Stimulated activated naive CD8-positive, alpha-beta T cell treated with anti-CD3 and anti-CD28 coated beads, Interleukin-15, amount 100 ng/mL, for 72 hours (primary cell): ENCODE measurements around the gene SEMA3B.
A peak's percentile ranks its signal among the peaks of the same experiment; 100 is the strongest.

Source experiments
- ATAC-seq: fragments of 150-1000 bp; cut with Tn5 transposase; 2 replicates; pipeline ENCODE4 v1.10.0; 2021; ENCODE audit warnings: mild to moderate bottlenecking, moderate library complexity
- DNase-seq, 2 donors: peaks; one replicate each; pipeline ENCODE4 v3.0.0; 2021 to 2022
- H3K27ac Mint-ChIP-seq, 2 donors: one replicate each; pipeline ENCODE4 v1.8.0; 2022; ENCODE audit warnings: mild to moderate bottlenecking in 2 of 2, mixed read lengths in 2 of 2, moderate library complexity in 2 of 2
- H3K27me3 Mint-ChIP-seq: one replicate; pipeline ENCODE4 v1.8.0; 2022; ENCODE audit warnings: mixed read lengths
- H3K4me1 Mint-ChIP-seq: one replicate; pipeline ENCODE4 v1.8.0; 2022; ENCODE audit warnings: mild to moderate bottlenecking, mixed read lengths
- H3K4me3 Mint-ChIP-seq, 2 donors: one replicate each; pipeline ENCODE4 v1.8.0; 2022; ENCODE audit warnings: mild to moderate bottlenecking in 2 of 2, mixed read lengths in 2 of 2, moderate library complexity in 1 of 2
- H3K9me3 Mint-ChIP-seq, 2 donors: one replicate each; pipeline ENCODE4 v1.8.0; 2022; ENCODE audit warnings: mixed read lengths in 2 of 2

Gene SEMA3B

DNA sequence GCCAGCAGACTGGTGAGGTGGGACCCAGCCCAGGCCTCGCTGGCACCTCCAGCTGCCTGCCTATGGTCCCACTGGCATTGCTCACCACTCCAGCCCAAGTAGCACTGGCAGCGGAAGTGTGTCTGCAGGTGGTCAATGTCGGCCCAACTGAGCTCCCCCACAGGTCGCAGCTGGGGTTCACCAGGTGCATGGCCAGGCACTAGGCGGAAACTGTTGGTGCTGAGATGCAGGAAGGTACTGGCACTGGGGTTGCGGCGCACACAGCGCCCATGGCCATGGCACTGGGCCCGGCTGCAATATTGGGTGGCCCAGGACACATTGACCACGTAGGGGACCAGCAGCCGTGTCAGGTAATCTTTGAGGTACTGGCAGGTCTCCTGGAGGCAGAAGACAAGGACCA lies 49.2 kb downstream of the SEMA3B start:
- no peaks in the 10 kb centered on the region for H3K27me3 Mint-ChIP-seq
- H3K4me1 Mint-ChIP-seq = peaks cover 66% of the 10 kb centered on the region
- DNase-seq = no peak
- H3K27ac Mint-ChIP-seq = no peak overlapping the region
- no peak overlapping the region for H3K4me3 Mint-ChIP-seq
- H3K9me3 Mint-ChIP-seq = no peaks in the 10 kb centered on the region
- no peak for ATAC-seq

DNA sequence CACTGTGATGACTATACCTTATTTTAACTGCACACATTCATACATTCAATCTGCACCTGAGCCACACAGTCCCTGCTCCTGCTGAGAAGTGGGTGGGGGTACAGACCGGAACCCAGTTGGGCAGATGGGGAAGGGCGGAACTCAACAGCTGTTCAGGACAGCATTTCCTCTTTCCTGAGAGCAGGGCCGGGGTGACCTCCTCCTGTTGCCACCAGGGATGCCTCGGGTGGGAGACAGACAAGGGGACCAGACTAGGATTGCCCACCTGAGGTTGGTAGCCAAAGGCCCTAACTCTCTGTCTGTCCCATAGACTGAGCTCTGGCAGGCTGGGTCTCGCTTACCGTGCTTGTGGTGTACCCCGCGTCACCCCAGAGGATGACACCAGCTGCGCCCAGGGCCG lies 49.7 kb downstream of the SEMA3B start:
- Mint-ChIP-seq H3K27me3 (no peaks in the 10 kb centered on the region), H3K4me1 (peaks cover 71% of the 10 kb centered on the region), H3K4me3 (no peak overlapping the region), H3K9me3 (no peaks in the 10 kb centered on the region), H3K27ac (no peak overlapping the region)
- no peak for DNase-seq
- ATAC-seq = no peak

DNA sequence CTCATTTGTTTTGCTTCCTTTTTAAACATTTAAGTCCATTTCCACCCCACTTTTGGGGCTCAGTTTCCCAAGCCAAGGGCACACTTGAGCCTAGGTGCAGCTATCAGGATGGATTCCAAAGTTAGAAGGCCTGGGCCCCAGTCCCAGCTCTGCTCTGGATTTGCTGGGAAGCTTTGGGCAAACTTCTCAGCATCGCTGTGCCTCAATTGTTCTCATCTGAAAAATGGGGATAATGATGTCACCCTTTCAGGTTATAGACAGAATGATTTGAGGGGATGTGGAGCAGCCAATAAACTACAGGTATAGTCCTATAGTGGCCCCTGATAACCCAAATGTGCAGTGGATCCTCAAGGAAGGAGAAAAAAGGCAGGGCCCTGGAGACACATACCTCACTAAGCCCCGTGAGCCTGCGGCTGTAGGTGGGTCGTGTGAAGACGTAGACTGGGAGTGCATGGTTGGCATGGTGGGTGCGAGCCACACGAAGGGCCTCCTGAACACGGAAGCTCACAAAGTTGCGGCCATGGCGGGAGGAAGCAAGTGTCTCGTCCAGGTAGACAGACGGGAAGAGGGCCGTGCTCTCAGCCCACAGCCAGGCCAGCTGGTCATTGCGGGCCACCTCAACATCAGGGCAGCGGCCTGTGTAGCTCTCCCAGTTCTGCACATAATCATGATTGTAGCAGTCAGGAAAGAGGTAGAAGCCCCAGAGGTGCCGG lies 50.4 kb downstream of the SEMA3B start:
- ATAC-seq (no peak), DNase-seq (no peak)
- Mint-ChIP-seq H3K4me3 (no peak overlapping the region), H3K27ac (no peak overlapping the region), H3K9me3 (no peaks in the 10 kb centered on the region), H3K4me1 (peaks cover 77% of the 10 kb centered on the region), H3K27me3 (no peaks in the 10 kb centered on the region)

DNA sequence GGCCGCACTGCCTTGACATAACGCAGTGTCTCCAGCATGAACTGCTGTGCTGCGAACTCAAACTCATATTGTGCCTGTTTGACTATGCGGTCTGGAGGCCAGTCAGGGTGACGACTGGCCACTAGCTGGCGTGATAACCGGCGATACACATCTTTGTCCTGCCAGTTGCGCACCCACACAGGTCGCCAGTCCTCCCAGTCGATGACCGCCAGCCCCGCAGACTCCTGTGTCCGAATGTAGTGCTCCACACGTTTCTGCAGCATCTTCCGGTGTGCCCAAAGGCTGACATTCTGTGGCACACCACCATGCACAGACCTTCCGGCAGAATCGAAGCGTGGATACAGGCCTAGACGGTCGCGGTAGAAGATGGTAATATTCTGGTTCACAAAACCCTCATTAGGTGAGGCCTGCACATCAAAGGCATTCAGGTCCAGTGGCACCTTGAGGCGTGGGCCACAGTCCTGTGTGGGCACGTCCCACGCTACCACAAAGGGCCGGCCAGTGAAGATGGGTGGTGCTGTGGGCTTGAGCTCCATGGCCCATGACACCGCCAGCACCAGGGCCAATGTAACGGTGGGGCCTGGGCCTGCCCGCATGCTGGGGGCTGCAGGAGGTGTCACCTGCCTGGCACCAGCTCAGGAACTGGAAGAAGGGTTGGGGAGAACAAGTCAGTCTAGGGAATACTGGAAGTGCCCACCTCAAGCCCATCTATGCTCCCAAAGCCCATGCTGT lies 51.1 kb downstream of the SEMA3B start:
- peak overlapping the region; percentile 83 to 91 for H3K4me3 Mint-ChIP-seq
- H3K9me3 Mint-ChIP-seq = no peaks in the 10 kb centered on the region
- no peaks in the 10 kb centered on the region for H3K27me3 Mint-ChIP-seq
- ATAC-seq (no peak), DNase-seq (no peak)
- peaks cover 82% of the 10 kb centered on the region for H3K4me1 Mint-ChIP-seq
- H3K27ac Mint-ChIP-seq = no peak overlapping the region

DNA sequence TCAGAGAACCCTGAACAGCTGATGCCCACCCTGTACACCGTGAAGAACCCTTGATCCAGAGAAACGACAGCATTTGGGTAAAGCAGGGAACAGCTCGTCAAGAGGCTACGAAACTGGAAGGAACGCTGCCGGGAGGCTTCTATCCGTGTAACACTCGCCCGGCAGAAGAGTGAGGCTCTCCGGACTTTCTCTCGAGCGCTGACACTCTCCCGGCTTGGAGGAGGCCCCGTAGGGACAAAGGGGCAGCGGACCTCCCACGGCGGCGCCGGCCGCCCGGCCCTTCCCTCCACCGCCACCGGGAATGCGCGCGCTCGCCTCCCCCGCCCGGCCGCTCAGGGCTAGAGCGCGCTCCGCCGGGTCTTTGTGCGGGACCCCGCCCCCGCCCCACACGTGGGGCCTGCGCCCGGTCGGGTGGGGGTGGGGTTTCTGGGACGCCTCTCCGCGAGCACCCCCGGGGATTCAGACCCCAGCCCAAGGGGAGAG lies 51.9 kb downstream of the SEMA3B start:
- H3K4me1 Mint-ChIP-seq = peaks cover 79% of the 10 kb centered on the region
- peak overlapping the region; percentile 53 to 85 for H3K27ac Mint-ChIP-seq

DNA sequence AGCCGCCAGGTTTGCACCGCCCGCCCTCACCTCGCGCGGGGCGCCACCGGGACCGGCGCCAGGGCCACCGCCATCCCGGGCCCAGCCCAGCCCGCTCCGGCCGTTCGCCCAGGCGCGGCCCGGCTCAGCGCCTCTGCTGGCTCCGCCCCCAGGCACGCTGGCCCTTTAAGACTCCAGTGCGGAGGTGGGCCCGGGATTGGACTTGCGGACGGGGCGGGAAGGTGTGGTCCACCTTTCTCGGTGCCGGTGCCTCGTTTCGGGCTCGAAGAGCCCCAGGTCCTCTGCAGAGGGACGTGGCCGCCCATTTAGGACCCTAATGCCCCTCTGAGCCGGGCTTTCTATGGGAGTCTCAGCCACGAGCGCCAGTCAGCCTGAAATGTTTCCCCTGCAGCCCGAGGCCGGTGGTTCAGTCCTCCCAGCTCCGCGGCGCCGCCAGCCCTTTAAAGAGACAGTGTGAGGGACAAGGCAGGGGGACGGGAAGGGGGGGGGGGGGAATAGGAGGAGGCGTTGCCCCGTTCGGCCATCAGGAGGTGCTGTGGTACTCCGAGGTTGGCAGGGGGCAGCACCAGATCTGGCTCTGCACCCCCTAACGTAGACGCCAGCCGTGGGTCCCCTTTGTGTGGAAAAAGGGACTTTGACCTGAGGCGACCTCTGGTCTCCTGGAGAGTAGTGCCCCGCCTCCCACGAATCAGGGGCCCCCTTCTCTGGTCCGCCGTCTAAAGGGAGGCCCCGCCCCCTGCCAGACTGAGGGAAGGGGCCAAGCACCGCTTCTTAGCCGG lies 52.6 kb downstream of the SEMA3B start:
- ATAC-seq = peak; percentile 79
- Mint-ChIP-seq H3K27ac (peak overlapping the region; percentile 99 to 100), H3K4me3 (peak overlapping the region; percentile 83 to 85), H3K4me1 (peaks cover 78% of the 10 kb centered on the region), H3K9me3 (no peaks in the 10 kb centered on the region), H3K27me3 (no peaks in the 10 kb centered on the region)
- peak; percentile 84 to 86 for DNase-seq

More for the DNA sequence above, 51.9 kb downstream of the SEMA3B start:
- Mint-ChIP-seq H3K4me3 (peak overlapping the region; percentile 83 to 91), H3K9me3 (no peaks in the 10 kb centered on the region), H3K27me3 (no peaks in the 10 kb centered on the region)
- ATAC-seq = peak; percentile 62
- no peak for DNase-seq

DNA sequence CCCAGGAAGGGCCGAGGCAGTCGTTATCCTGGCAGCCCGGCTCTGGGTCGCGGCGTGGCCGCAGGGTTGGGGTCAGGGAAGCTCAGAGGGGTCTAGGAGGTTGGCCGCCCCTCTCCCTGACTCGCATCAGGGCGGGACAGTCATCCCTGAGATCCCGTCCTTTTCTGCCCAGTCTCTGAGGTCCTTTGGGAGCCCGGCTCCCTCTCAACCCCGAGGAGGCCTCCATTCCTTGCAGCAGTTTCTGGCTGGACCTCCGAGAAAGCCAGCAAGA lies 53.1 kb downstream of the SEMA3B start:
- H3K27me3 Mint-ChIP-seq = no peaks in the 10 kb centered on the region
- DNase-seq = no peak
- no peak for ATAC-seq
- H3K9me3 Mint-ChIP-seq = no peaks in the 10 kb centered on the region
- H3K4me3 Mint-ChIP-seq = peak overlapping the region; percentile 83 to 85
- H3K27ac Mint-ChIP-seq = peak overlapping the region; percentile 65 to 100
- H3K4me1 Mint-ChIP-seq = peaks cover 78% of the 10 kb centered on the region

DNA sequence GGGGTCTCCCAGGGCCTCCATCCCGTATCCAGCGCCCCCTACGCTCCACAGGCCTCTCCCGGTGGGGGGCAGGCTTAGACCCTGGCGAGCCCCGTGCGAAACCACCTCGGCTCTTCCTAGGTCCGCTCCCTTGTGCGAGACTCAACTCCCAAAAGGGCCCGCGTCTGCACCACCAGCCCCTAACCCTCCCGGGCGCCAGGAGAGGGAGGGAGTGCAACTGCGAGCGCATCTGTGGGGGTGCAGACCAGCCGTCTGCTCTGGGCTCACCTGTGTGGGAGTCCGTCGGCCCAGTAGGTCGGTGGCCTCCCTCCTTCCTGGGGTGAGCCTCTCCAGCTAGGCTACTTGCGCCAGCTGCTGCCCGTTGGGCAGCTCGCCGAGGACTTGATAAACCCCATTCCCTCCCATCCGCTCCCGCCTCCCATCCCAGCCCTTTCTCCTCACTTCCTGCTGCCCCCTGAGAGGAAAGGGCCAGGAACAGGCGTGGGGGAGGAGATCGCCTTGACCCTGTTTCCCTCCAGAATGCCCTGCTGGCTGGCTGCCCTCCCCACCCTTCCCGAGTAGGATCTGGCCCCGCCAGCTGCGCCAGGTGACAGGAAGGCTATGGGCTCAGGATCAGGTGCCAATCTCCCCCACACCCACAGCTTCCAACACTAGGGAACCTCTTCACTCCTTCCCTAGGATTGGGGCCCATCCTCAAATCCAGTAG lies 53.6 kb downstream of the SEMA3B start, which contains the start of gene HYAL2:
Gene HYAL2 (minus strand): TSS at position 360 of the 706 bp plus-strand sequence. CDS start 2,256 bp downstream, outside the sequence.
- no peaks in the 10 kb centered on the region for H3K27me3 Mint-ChIP-seq
- ATAC-seq (no peak), DNase-seq (no peak)
- H3K9me3 Mint-ChIP-seq = no peaks in the 10 kb centered on the region
- peaks cover 78% of the 10 kb centered on the region for H3K4me1 Mint-ChIP-seq
- peak within 1 kb of the TSS; percentile 99 to 100 for H3K27ac Mint-ChIP-seq
- H3K4me3 Mint-ChIP-seq = peak within 1 kb of the TSS; percentile 83 to 85

DNA sequence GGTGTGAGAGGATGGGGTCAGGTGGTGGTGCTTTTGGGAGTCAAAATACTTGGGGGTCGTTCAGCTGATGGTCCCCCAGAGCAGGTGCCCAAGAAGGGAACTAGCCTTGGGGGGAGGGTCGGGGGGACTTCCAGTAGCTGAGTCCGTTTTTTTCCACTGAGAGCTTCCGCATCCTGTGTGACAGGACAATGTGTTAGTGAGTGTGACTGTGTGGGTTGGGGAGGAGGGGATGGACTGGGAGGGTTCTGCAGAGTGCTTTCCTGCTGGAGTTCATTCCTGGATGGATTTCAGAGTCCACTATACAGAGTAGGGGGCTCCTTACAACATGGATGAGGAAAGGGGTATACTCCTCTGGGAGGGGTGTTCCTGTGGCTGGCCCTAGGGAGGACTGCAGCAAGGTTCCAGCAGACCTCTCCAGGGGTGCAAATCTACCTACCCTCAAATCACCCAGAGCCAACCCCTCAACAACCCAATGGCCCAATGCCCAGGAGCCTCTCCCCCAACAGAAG lies 54.2 kb downstream of the SEMA3B start:
- peak overlapping the region in 1 of 2 donors; percentile 52 for H3K27ac Mint-ChIP-seq
- peaks cover 75% of the 10 kb centered on the region for H3K4me1 Mint-ChIP-seq
- H3K9me3 Mint-ChIP-seq = no peaks in the 10 kb centered on the region
- no peaks in the 10 kb centered on the region for H3K27me3 Mint-ChIP-seq
- H3K4me3 Mint-ChIP-seq = no peak overlapping the region
- ATAC-seq = no peak
- no peak for DNase-seq

DNA sequence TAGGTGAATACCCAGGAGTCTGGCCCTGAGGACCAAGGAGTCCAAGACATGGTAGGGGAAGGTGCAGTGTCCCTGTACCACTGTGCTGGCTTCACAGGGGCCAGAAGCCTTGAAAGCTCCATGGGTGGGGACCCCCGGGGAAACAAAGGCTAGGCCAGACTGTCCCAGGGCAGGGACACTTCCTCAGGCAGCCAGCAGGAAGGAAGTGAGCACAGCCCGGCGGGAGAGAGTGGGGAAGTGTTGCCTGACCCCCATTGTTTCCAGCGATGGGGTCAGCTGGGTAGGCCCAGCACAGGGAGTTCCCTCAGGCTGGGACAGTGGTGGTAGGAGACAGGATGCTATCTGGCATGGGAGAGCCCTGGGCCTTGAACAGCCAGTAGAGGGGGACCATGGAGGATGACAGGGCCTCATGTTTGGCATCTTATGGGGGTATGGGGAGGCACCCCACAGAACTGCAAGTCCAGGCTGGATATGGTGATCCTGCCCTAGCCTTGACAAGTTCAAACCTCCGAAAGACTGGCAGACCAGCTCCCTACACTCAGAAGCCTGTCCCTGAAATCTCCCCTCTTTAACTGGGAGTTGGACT lies 54.8 kb downstream of the SEMA3B start:
- DNase-seq (no peak), ATAC-seq (no peak)
- Mint-ChIP-seq H3K4me1 (peaks cover 70% of the 10 kb centered on the region), H3K27me3 (no peaks in the 10 kb centered on the region), H3K27ac (peak overlapping the region in 1 of 2 donors; percentile 52), H3K4me3 (no peak overlapping the region), H3K9me3 (no peaks in the 10 kb centered on the region)

DNA sequence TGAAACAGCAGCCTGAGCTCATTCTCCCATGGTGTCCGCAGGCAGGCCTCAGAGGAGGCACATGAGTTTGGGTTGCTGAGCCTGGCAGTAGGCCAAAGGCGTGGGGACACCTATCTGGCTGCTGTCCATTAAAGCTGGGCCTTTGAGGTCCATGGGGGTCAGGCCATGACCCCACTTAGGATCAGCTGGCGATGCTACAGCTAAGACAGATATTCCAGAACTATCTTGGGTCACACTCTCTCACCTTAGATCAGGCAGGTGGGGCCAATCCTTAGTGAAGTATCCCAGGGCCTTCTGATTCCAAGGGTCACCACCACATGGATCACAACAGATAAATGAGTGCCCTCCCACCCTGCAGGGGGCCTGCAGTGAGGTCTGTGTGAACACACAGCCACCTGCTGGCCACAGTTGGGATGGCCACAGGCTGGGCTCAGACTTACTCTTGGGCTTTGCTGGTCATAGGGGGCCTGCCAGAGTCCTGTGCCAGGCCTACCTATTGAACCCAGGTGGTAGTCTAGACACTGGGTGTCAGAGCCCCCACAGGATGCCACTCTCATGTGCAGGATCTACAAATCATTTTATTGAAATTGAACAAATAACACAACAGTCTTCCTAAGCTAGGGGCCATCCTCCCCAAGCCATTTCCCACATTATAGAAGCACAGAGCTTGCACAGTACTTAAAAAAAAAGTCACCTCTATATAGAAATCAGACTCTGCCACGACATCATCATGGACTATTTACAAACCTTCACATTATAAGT lies 55.6 kb downstream of the SEMA3B start:
- no peaks in the 10 kb centered on the region for H3K9me3 Mint-ChIP-seq
- ATAC-seq = peak; percentile 48
- no peak overlapping the region for H3K27ac Mint-ChIP-seq
- H3K27me3 Mint-ChIP-seq = no peaks in the 10 kb centered on the region
- no peak overlapping the region for H3K4me3 Mint-ChIP-seq
- peak; percentile 68 to 71 for DNase-seq
- H3K4me1 Mint-ChIP-seq = peaks cover 65% of the 10 kb centered on the region

DNA sequence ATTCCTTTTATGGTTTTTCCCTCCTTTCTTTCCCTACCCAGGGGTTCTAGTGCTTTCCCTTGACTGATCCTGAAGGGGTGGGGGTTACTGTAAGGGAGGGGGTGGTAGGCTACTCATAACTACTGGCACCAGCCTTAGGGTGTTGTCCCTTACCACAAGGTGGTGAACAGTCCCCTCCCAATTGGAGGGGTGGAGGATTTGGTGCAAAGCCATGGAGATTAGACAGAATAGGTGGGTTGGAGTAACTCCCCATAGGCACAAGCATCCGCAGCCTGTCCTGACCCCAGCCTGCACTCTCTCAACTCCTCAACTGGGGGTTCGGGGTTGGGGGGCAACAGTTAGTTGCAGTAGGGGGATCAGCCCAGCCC lies 56.1 kb downstream of the SEMA3B start:
- Mint-ChIP-seq H3K27ac (peak overlapping the region in 1 of 2 donors; percentile 3), H3K9me3 (no peaks in the 10 kb centered on the region), H3K27me3 (no peaks in the 10 kb centered on the region), H3K4me3 (no peak overlapping the region), H3K4me1 (peaks cover 65% of the 10 kb centered on the region)
- DNase-seq (no peak), ATAC-seq (no peak)

DNA sequence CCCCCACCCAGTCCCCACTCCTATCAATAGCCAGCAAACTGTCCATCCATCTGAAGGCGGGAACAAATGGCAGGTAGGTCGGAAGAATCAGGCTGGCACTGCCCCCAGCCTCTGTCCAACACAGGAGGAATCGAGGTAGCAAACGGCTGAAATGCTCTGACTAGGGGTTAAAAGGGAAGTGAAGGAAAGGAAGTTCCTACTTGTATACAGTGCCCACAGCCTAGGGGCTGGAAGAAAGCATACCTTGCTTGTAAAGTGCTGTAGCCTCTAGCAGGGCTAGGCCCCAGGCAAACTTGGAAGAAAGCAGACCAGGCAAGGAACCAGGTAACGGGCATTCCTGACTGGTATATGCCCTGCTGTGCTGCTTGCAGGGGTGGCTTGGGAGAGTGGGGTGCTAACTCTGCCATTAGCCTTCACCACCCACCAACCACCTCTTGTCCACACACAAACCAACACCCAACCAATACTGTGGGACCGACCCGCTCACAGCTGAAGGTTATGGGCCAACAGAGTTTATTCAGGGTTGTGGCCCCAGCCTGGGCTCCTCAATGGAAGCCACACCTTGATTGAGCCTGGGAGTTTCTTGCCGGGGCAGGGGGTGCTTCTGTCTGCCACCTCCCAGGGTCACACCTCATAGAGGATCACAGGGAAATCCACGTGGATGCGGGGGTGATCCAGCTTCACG lies 56.7 kb downstream of the SEMA3B start:
- DNase-seq (no peak), ATAC-seq (no peak)
- H3K4me3 Mint-ChIP-seq = no peak overlapping the region
- peaks cover 64% of the 10 kb centered on the region for H3K4me1 Mint-ChIP-seq
- no peaks in the 10 kb centered on the region for H3K9me3 Mint-ChIP-seq
- H3K27me3 Mint-ChIP-seq = no peaks in the 10 kb centered on the region
- peak overlapping the region in 1 of 2 donors; percentile 3 for H3K27ac Mint-ChIP-seq

DNA sequence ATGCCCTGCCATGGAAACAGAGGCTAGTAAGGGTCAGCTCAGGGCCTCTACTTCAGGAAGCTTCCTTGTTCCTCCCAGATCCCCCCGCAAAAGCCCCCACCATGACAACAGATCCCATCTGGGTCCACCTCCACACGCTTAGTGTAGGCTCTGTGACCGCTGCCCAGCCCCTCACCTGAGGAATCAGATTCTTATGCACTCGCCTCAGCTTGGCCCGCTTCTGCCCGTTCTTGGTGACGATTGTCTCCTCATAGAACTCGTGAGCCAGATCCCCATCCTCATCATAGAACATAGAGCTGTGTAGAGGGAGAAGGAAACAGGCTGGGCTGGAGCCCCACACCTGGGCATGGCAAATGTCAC lies 57.2 kb downstream of the SEMA3B start:
- Mint-ChIP-seq H3K4me1 (peaks cover 63% of the 10 kb centered on the region), H3K27ac (no peak overlapping the region), H3K9me3 (no peaks in the 10 kb centered on the region), H3K4me3 (no peak overlapping the region), H3K27me3 (no peaks in the 10 kb centered on the region)
- no peak for DNase-seq
- no peak for ATAC-seq
